Hepatocyte (in vitro differentiated cells): ENCODE results near the gene TP63. TPM values are rescaled to one million over a fixed set of nuclear protein-coding genes. Genes with fewer than 3 reads are reported as not detected.

ENCODE experiments used
- DNase-seq: peaks from one replicate; pipeline ENCODE4 v3.0.0-alpha.2; 2016; ENCODE audit warnings: low spot score
- H2AFZ ChIP-seq: fragments of 200-600 bp; sonication (generic); 2 replicates; pipeline ENCODE4 v1.6.0; 2016; ENCODE audit warnings: antibody characterized with exemption, mild to moderate bottlenecking
- H3K27ac ChIP-seq: fragments of 200-600 bp; sonication (generic); 2 replicates; pipeline ENCODE4 v1.5.1; 2016; ENCODE audit warnings: mild to moderate bottlenecking
- H3K27me3 ChIP-seq: fragments of 200-600 bp; sonication (generic); 2 replicates; pipeline ENCODE4 v1.6.1; 2016
- H3K36me3 ChIP-seq: fragments of 200-600 bp; sonication (generic); replicated peaks from 2 replicates; pipeline ENCODE4 v1.5.1; 2016; ENCODE audit warnings: low read depth; ENCODE audit not compliant: insufficient read depth
- H3K4me1 ChIP-seq: fragments of 200-600 bp; sonication (generic); 2 replicates; pipeline ENCODE4 v1.5.1; 2016; ENCODE audit warnings: mild to moderate bottlenecking, moderate library complexity; ENCODE audit not compliant: insufficient read depth
- H3K4me2 ChIP-seq: fragments of 200-600 bp; sonication (generic); 2 replicates; pipeline ENCODE4 v1.6.0; 2016
- H3K4me3 ChIP-seq: fragments of 200-600 bp; sonication (generic); 2 replicates; pipeline ENCODE4 v1.5.1; 2016; ENCODE audit warnings: mild to moderate bottlenecking
- H3K79me2 ChIP-seq: fragments of 200-600 bp; sonication (generic); 2 replicates; pipeline ENCODE4 v1.6.0; 2017; ENCODE audit warnings: mild to moderate bottlenecking
- H3K9me2 ChIP-seq: fragments of 200-600 bp; sonication (generic); replicated peaks from 2 replicates; pipeline ENCODE4 v1.6.0; 2017; ENCODE audit warnings: mild to moderate bottlenecking; ENCODE audit not compliant: insufficient read depth
- H3K9me3 ChIP-seq: fragments of 200-600 bp; sonication (generic); 2 replicates; pipeline ENCODE4 v1.5.1; 2016; ENCODE audit warnings: low read depth, mild to moderate bottlenecking
- H4K20me1 ChIP-seq: fragments of 200-600 bp; sonication (generic); 2 replicates; pipeline ENCODE4 v1.6.0; 2016; ENCODE audit warnings: mild to moderate bottlenecking; ENCODE audit not compliant: insufficient read depth, poor library complexity, severe bottlenecking
- CTCF ChIP-seq: fragments of 200-600 bp; sonication (generic); IDR thresholded peaks from 2 replicates; pipeline ENCODE4 v1.5.1; 2016; ENCODE audit warnings: antibody characterized with exemption, mild to moderate bottlenecking; ENCODE audit not compliant: poor library complexity
- EZH2 ChIP-seq: fragments of 200-600 bp; sonication (generic); IDR thresholded peaks from 2 replicates; pipeline ENCODE4 v1.6.1; 2016; ENCODE audit warnings: antibody characterized with exemption, mild to moderate bottlenecking, borderline replicate concordance
- EZH2phosphoT487 ChIP-seq: fragments of 200-600 bp; sonication (generic); IDR thresholded peaks from one replicate; pipeline ENCODE4 v1.6.1; 2018; ENCODE audit warnings: antibody characterized with exemption, mild to moderate bottlenecking, low read depth, moderate library complexity; ENCODE audit not compliant: unreplicated experiment, severe bottlenecking
- WGBS: methylation state at CpG from one replicate; pipeline ENCODE4 v1.1.6; 2016; ENCODE audit warnings: low lambda C conversion rate; ENCODE audit errors: missing lambda C conversion rate; 5-methylcytosine and 5-hydroxymethylcytosine counted together
- polyA plus RNA-seq: library from polyadenylated mRNA; unstranded; fragments of >200 nt; fragmentation: Nextera tagmentation; extraction: Ambion mirVana; gene quantifications from 2 replicates; pipeline ENCODE4 v1.2.1, GENCODE V29; 2016
- total RNA-seq: library from RNA; depleted of rRNA; stranded (reverse); fragments of >200 nt; gene quantifications from 2 replicates; pipeline ENCODE4 v1.2.3, GENCODE V29; 2014

Gene TP63
- total and polyA plus RNA-seq, 2 experiments from 2014 or later: 1.9 to 2.4 TPM

- Histone ChIP-seq H2AFZ (no peak overlapping the region), H3K9me2 (no peaks in the 10 kb centered on the region), H3K27ac (no peak overlapping the region), H3K4me3 (no peak overlapping the region), H3K79me2 (no peaks in the 10 kb centered on the region), H3K4me1 (peaks cover 4% of the 10 kb centered on the region), H3K9me3 (no peaks in the 10 kb centered on the region), H3K36me3 (no peaks in the 10 kb centered on the region), H3K4me2 (no peak overlapping the region), H3K27me3 (no peaks in the 10 kb centered on the region), H4K20me1 (no peaks in the 10 kb centered on the region)
- TF ChIP-seq EZH2phosphoT487 (no peak), EZH2 (no peak), CTCF (no peak)
- DNase-seq: no peak
- 92% methylated on average over 6 of the region's 6 CpGs for WGBS
These were observed 276.6 kb downstream of the TP63 start for GRCh38 chr3:189907803-189908202.

GRCh38 chr3:189908646-189909045 is 277.5 kb downstream of the TP63 start:
- Histone ChIP-seq H3K9me2 (no peaks in the 10 kb centered on the region), H4K20me1 (no peaks in the 10 kb centered on the region), H3K4me1 (no peaks in the 10 kb centered on the region), H3K4me3 (no peak overlapping the region), H3K79me2 (no peaks in the 10 kb centered on the region), H3K36me3 (no peaks in the 10 kb centered on the region), H3K9me3 (no peaks in the 10 kb centered on the region), H3K27ac (no peak overlapping the region), H3K27me3 (no peaks in the 10 kb centered on the region), H2AFZ (no peak overlapping the region), H3K4me2 (no peak overlapping the region)
- no peak for TF ChIP-seq CTCF
- TF ChIP-seq EZH2: no peak
- no peak for DNase-seq

- Histone ChIP-seq H3K4me1 (no peaks in the 10 kb centered on the region), H3K27ac (no peak overlapping the region), H3K27me3 (no peaks in the 10 kb centered on the region), H3K4me2 (no peak overlapping the region), H3K36me3 (no peaks in the 10 kb centered on the region), H3K79me2 (no peaks in the 10 kb centered on the region), H3K4me3 (no peak overlapping the region), H3K9me3 (no peaks in the 10 kb centered on the region), H2AFZ (no peak overlapping the region), H3K9me2 (no peaks in the 10 kb centered on the region), H4K20me1 (no peaks in the 10 kb centered on the region)
- whole genome bisulfite sequencing: 87% methylated on average over 3 of the region's 3 CpGs
- no peak for TF ChIP-seq CTCF
- no peak for TF ChIP-seq EZH2phosphoT487
- TF ChIP-seq EZH2: no peak
- no peak for DNase-seq
These were observed 277.9 kb downstream of the TP63 start for GRCh38 chr3:189909139-189909538.

GRCh38 chr3:189909573-189909972 is 278.4 kb downstream of the TP63 start:
- Histone ChIP-seq H3K27me3 (no peaks in the 10 kb centered on the region), H3K27ac (no peak overlapping the region), H3K36me3 (no peaks in the 10 kb centered on the region), H3K4me1 (no peaks in the 10 kb centered on the region), H3K79me2 (no peaks in the 10 kb centered on the region), H3K4me3 (no peak overlapping the region), H3K9me3 (no peaks in the 10 kb centered on the region), H2AFZ (no peak overlapping the region), H3K4me2 (no peak overlapping the region), H3K9me2 (no peaks in the 10 kb centered on the region), H4K20me1 (no peaks in the 10 kb centered on the region)
- TF ChIP-seq EZH2 (no peak), EZH2phosphoT487 (no peak), CTCF (no peak)
- no peak for DNase-seq
- 97% methylated on average over 2 of the region's 2 CpGs for WGBS
